Smooth muscle cell (in vitro differentiated cells): Measurements from ENCODE around the gene HECTD4. TPM values are rescaled to one million over a fixed set of nuclear protein-coding genes. Genes with fewer than 3 reads are reported as not detected.
"Not testable (repeated sequence)": the region's sequence is repeated elsewhere in the genome, so short reads cannot be mapped to it uniquely, and the experiment has no call there.

Source experiments
- DNase-seq: peaks from one replicate; lab custom pipeline; 2025; ENCODE audit not compliant: unreplicated experiment; lab: John Stamatoyannopoulos, UW
- H2AFZ ChIP-seq: fragments of 200-600 bp; sonication (generic); 2 replicates; pipeline ENCODE4 v1.6.0; 2016; ENCODE audit warnings: antibody characterized with exemption, low read depth, mild to moderate bottlenecking
- H3F3A ChIP-seq: fragments of 200-600 bp; sonication (generic); 2 replicates; pipeline ENCODE4 v1.6.0; 2017; ENCODE audit warnings: antibody characterized with exemption, low read depth
- H3K27ac ChIP-seq: fragments of 200-600 bp; sonication (generic); 2 replicates; pipeline ENCODE4 v1.5.1; 2016; ENCODE audit warnings: low read depth, mild to moderate bottlenecking
- H3K27me3 ChIP-seq: fragments of 200-600 bp; sonication (generic); 2 replicates; pipeline ENCODE4 v1.6.1; 2016; ENCODE audit warnings: low read depth, mild to moderate bottlenecking
- H3K36me3 ChIP-seq: fragments of 200-600 bp; sonication (generic); 2 replicates; pipeline ENCODE4 v1.5.1; 2016; ENCODE audit warnings: low read depth
- H3K4me1 ChIP-seq: fragments of 200-600 bp; sonication (generic); 2 replicates; pipeline ENCODE4 v1.5.1; 2016; ENCODE audit warnings: low read depth
- H3K4me2 ChIP-seq: fragments of 200-600 bp; sonication (generic); 2 replicates; pipeline ENCODE4 v1.6.0; 2016; ENCODE audit warnings: mild to moderate bottlenecking
- H3K4me3 ChIP-seq: fragments of 200-600 bp; sonication (generic); 2 replicates; pipeline ENCODE4 v1.5.1; 2016; ENCODE audit warnings: mild to moderate bottlenecking
- H3K79me2 ChIP-seq: fragments of 200-600 bp; sonication (generic); 2 replicates; pipeline ENCODE4 v1.6.0; 2016; ENCODE audit warnings: low read depth, mild to moderate bottlenecking
- H3K9ac ChIP-seq: fragments of 200-600 bp; sonication (generic); 2 replicates; pipeline ENCODE4 v1.6.0; 2016; ENCODE audit warnings: low read depth
- H3K9me3 ChIP-seq: fragments of 200-600 bp; sonication (generic); replicated peaks from 2 replicates; pipeline ENCODE4 v1.5.1; 2016; ENCODE audit warnings: low read depth
- H4K20me1 ChIP-seq: fragments of 200-600 bp; sonication (generic); 2 replicates; pipeline ENCODE4 v1.6.0; 2016; ENCODE audit warnings: low read depth
- CTCF ChIP-seq: fragments of 200-600 bp; sonication (generic); IDR thresholded peaks from 2 replicates; pipeline ENCODE4 v1.5.1; 2017; ENCODE audit warnings: borderline replicate concordance, mild to moderate bottlenecking, antibody characterized with exemption; ENCODE audit not compliant: insufficient read depth, poor library complexity, severe bottlenecking
- WGBS: methylation state at CpG from one replicate; pipeline ENCODE4 v1.1.7; 2016; ENCODE audit warnings: low lambda C conversion rate; 5-methylcytosine and 5-hydroxymethylcytosine counted together
- polyA plus RNA-seq: library from polyadenylated mRNA; unstranded; fragments of >200 nt; fragmentation: Nextera tagmentation; extraction: Ambion mirVana; gene quantifications from 2 replicates; pipeline ENCODE4 v1.2.1, GENCODE V29; 2016
- total RNA-seq: library from RNA; depleted of rRNA; stranded (reverse); fragments of >200 nt; gene quantifications from 2 replicates; pipeline ENCODE4 v1.2.3, GENCODE V29; 2014

The HECTD4 gene
- total and polyA plus RNA-seq, 2 experiments from 2014 or later, result 6.6 to 16.9 TPM

- no peaks in the 10 kb centered on the region for H3K4me1 ChIP-seq
- no peak for DNase-seq
- no peak overlapping the region for H3K27ac ChIP-seq
- H3K9ac ChIP-seq, result no peak overlapping the region
- H3K27me3 ChIP-seq, result no peaks in the 10 kb centered on the region
- TF ChIP-seq CTCF, result no peak
- H3K9me3 ChIP-seq, result no peaks in the 10 kb centered on the region
- no peaks in the 10 kb centered on the region for H4K20me1 ChIP-seq
- H3F3A ChIP-seq, result no peaks in the 10 kb centered on the region
- no peaks in the 10 kb centered on the region for H3K79me2 ChIP-seq
- H2AFZ ChIP-seq, result no peak overlapping the region
- peaks cover 23% of the 10 kb centered on the region for H3K36me3 ChIP-seq
- no peak overlapping the region for H3K4me3 ChIP-seq
- 98% methylated on average over 4 of the region's 4 CpGs for WGBS
- H3K4me2 ChIP-seq, result no peak overlapping the region
Observed at GRCh38 chr12:112233242-112233641, 149.0 kb downstream of the HECTD4 start.

- no peak for TF ChIP-seq CTCF
- Histone ChIP-seq H3K9me3 (no peaks in the 10 kb centered on the region), H3K9ac (no peak overlapping the region), H2AFZ (no peak overlapping the region), H3K4me1 (no peaks in the 10 kb centered on the region), H3K36me3 (peaks cover 22% of the 10 kb centered on the region), H3K79me2 (no peaks in the 10 kb centered on the region), H3K4me3 (no peak overlapping the region), H3K27me3 (no peaks in the 10 kb centered on the region), H3F3A (no peaks in the 10 kb centered on the region), H4K20me1 (no peaks in the 10 kb centered on the region), H3K4me2 (no peak overlapping the region), H3K27ac (no peak overlapping the region)
- 85% methylated on average over 4 of the region's 4 CpGs for WGBS
- no peak for DNase-seq
Observed at GRCh38 chr12:112230136-112230535, 152.1 kb downstream of the HECTD4 start.

- WGBS, result 97% methylated on average over 3 of the region's 3 CpGs
- Histone ChIP-seq H3K4me3 (no peak overlapping the region), H3K79me2 (no peaks in the 10 kb centered on the region), H4K20me1 (no peaks in the 10 kb centered on the region), H3K27ac (no peak overlapping the region), H3K9me3 (no peaks in the 10 kb centered on the region), H3K9ac (no peak overlapping the region), H3K4me2 (no peak overlapping the region), H3K27me3 (no peaks in the 10 kb centered on the region), H2AFZ (no peak overlapping the region), H3K36me3 (peaks cover 15% of the 10 kb centered on the region), H3K4me1 (no peaks in the 10 kb centered on the region), H3F3A (no peaks in the 10 kb centered on the region)
- no peak for DNase-seq
- TF ChIP-seq CTCF, result no peak
Observed at GRCh38 chr12:112226768-112227167, 155.5 kb downstream of the HECTD4 start.

- H3K4me1 ChIP-seq, H3K36me3 ChIP-seq, DNase-seq, H3F3A ChIP-seq, H3K9me3 ChIP-seq, H3K4me2 ChIP-seq, H2AFZ ChIP-seq, H3K9ac ChIP-seq, H3K27ac ChIP-seq, H3K79me2 ChIP-seq, H4K20me1 ChIP-seq, H3K4me3 ChIP-seq, H3K27me3 ChIP-seq: not testable (repeated sequence)
- 89% methylated on average over 7 of the region's 7 CpGs for WGBS
Observed at GRCh38 chr12:112220628-112221027, 161.6 kb downstream of the HECTD4 start.
